Lung (tissue), 12 donors: Measurements from ENCODE around the gene C10orf67. TPM values are rescaled to one million over a fixed set of nuclear protein-coding genes. Genes with fewer than 3 reads are reported as not detected.
A peak's percentile ranks its signal among the peaks of the same experiment; 100 is the strongest.

Source experiments
- ATAC-seq: fragments of 200-7000 bp; cut with Tn5 transposase; one replicate; pipeline ENCODE4 v1.9.1; 2020; ENCODE audit warnings: moderate number of reproducible peaks; ENCODE audit not compliant: insufficient read depth, low FRiP score
- DNase-seq, 3 donors: peaks; one replicate each; pipeline ENCODE4 v3.0.0-alpha.2; 2013 to 2017
- H3K27ac ChIP-seq, 2 donors: one replicate each; pipeline ENCODE4 v1.5.1; 2013; ENCODE audit warnings: mild to moderate bottlenecking in 2 of 2, moderate library complexity in 2 of 2, control low read depth in 1 of 2, inconsistent platforms in 1 of 2, low read depth in 1 of 2, low read length in 1 of 2
- H3K27me3 ChIP-seq, 3 donors: one replicate each; pipeline ENCODE4 v1.5.1; 2013; ENCODE audit warnings: low read length in 2 of 3; ENCODE audit not compliant: control insufficient read depth in 3 of 3, insufficient read depth in 3 of 3
- H3K36me3 ChIP-seq, 4 donors: one replicate each; pipeline ENCODE4 v1.5.1; 2013; ENCODE audit warnings: low read length in 4 of 4, mild to moderate bottlenecking in 1 of 4, moderate library complexity in 1 of 4; ENCODE audit not compliant: control insufficient read depth in 4 of 4, insufficient read depth in 4 of 4
- H3K4me1 ChIP-seq, 5 donors: one replicate each; pipeline ENCODE4 v1.5.1; 2013; ENCODE audit warnings: low read length in 5 of 5, mild to moderate bottlenecking in 2 of 5, moderate library complexity in 1 of 5; ENCODE audit not compliant: control insufficient read depth in 5 of 5, insufficient read depth in 5 of 5
- H3K4me3 ChIP-seq: one replicate; pipeline ENCODE4 v1.5.1; 2013; ENCODE audit warnings: mild to moderate bottlenecking, control low read depth, moderate library complexity
- H3K9ac ChIP-seq, 2 donors: one replicate each; pipeline ENCODE4 v1.5.1; 2013; ENCODE audit warnings: low read length in 2 of 2, control low read depth in 1 of 2; ENCODE audit not compliant: insufficient read depth in 1 of 2
- H3K9me3 ChIP-seq, 4 donors: one replicate each; pipeline ENCODE4 v1.5.1; 2013; ENCODE audit warnings: low read length in 3 of 4, mild to moderate bottlenecking in 1 of 4, moderate library complexity in 1 of 4; ENCODE audit not compliant: control insufficient read depth in 4 of 4, insufficient read depth in 3 of 4
- CTCF ChIP-seq: IDR thresholded peaks from 2 replicates; pipeline ENCODE4 v1.5.1; 2012; ENCODE audit warnings: mild to moderate bottlenecking; ENCODE audit errors: control extremely low read depth, extremely low read depth
- whole genome bisulfite sequencing, 2 donors: extraction: QIAGEN DNeasy Blood & Tissue Kit; methylation state at CpG; one replicate each; pipeline ENCODE4 v1.1.7; 2013; 5-methylcytosine and 5-hydroxymethylcytosine counted together
- polyA plus RNA-seq, 2 donors: library from polyadenylated mRNA; stranded (reverse); fragments of 200-250 nt; gene quantifications; one replicate each; pipeline ENCODE4 v1.2.1, GENCODE V29; 2013
- total RNA-seq, 2 donors: library from RNA; depleted of rRNA in 1 of 2; stranded (reverse); fragments of >200 nt in 1 of 2; gene quantifications; one replicate each; pipeline ENCODE4 v1.2.1, GENCODE V29; 2014 to 2021
- donor health status: control.
- donor health status: control.
- donor health status: Bipolar disorder and iron deficiency.
- donor health status: healthy.
- donor health status: DM: yes; HTN: yes; CAD: no.

C10orf67 gene
- total and polyA plus RNA-seq, 4 donors: 0.33 to 2.3 (median 0.91) TPM

- H3K36me3 ChIP-seq: no peaks in the 10 kb centered on the region
- H3K4me3 ChIP-seq: no peak overlapping the region
- H3K27me3 ChIP-seq: peaks cover 0 to 25% (median 9%) of the 10 kb centered on the region in 3 donors
- 38 to 39% methylated on average over 12 of the region's 12 CpGs for WGBS, 2 donors
- TF ChIP-seq CTCF: no peak
- no peak for ATAC-seq
- no peaks in the 10 kb centered on the region for H3K9me3 ChIP-seq
- no peak overlapping the region for H3K9ac ChIP-seq
- DNase-seq: peak in 2 of 3 donors; percentile 34 to 35
- no peak overlapping the region for H3K27ac ChIP-seq
- H3K4me1 ChIP-seq: peaks cover 0 to 4% (median 0%) of the 10 kb centered on the region in 5 donors
These were observed 186.8 kb downstream of the C10orf67 start for GRCh38 chr10:23157691-23158369.

- ATAC-seq (no peak), DNase-seq (no peak)
- 55 to 60% methylated on average over 14 of the region's 14 CpGs for WGBS, 2 donors
- Histone ChIP-seq H3K4me1 (peaks cover 0 to 4% (median 0%) of the 10 kb centered on the region in 5 donors), H3K9ac (no peak overlapping the region), H3K27me3 (peaks cover 0 to 25% (median 9%) of the 10 kb centered on the region in 3 donors), H3K4me3 (no peak overlapping the region), H3K27ac (no peak overlapping the region), H3K9me3 (no peaks in the 10 kb centered on the region), H3K36me3 (no peaks in the 10 kb centered on the region)
- no peak for TF ChIP-seq CTCF
These were observed 187.3 kb downstream of the C10orf67 start for GRCh38 chr10:23157239-23157681.

GRCh38 chr10:23156447-23157150 is 188.0 kb downstream of the C10orf67 start:
- 61% methylated on average over 10 of the region's 10 CpGs for WGBS, 2 donors
- H3K4me1 ChIP-seq: peaks cover 0 to 4% (median 0%) of the 10 kb centered on the region in 5 donors
- no peak for ATAC-seq

More at GRCh38 chr10:23156447-23157150, 188.0 kb downstream of the C10orf67 start:
- Histone ChIP-seq H3K4me3 (no peak overlapping the region), H3K27me3 (peaks cover 0 to 24% (median 9%) of the 10 kb centered on the region in 3 donors), H3K9me3 (no peaks in the 10 kb centered on the region), H3K36me3 (no peaks in the 10 kb centered on the region), H3K27ac (no peak overlapping the region), H3K9ac (no peak overlapping the region)
- no peak for DNase-seq
- TF ChIP-seq CTCF: no peak
